Fibroblast of pulmonary artery (primary cell): ENCODE measurements around the gene MRFAP1.

Source experiments
- DNase-seq: peaks from one replicate; pipeline ENCODE4 v3.0.0-alpha.2; 2010; ENCODE audit warnings: low read depth
- H3K4me3 ChIP-seq: replicated peaks from 2 replicates; pipeline ENCODE4 v1.5.1; 2011; ENCODE audit warnings: low read depth, mild to moderate bottlenecking, control low read depth, low read length, moderate library complexity
- CTCF ChIP-seq: IDR thresholded peaks from 2 replicates; pipeline ENCODE4 v1.5.1; 2011; ENCODE audit warnings: mild to moderate bottlenecking, control low read depth, low read length, inconsistent platforms; ENCODE audit errors: missing control alignments

The MRFAP1 gene

GRCh38 chr4:6688879-6689505, 48.5 kb downstream of the MRFAP1 start:
- peak; percentile 90 for DNase-seq
- no peak overlapping the region for H3K4me3 ChIP-seq
- peak; percentile 4 for TF ChIP-seq CTCF

- TF ChIP-seq CTCF, result no peak
- H3K4me3 ChIP-seq, result no peak overlapping the region
- no peak for DNase-seq
Measured at GRCh38 chr4:6689506-6689960, 49.0 kb downstream of the MRFAP1 start.
